Endothelial cell of umbilical vein (primary cell): ENCODE data around the gene PTK6. TPM values are rescaled to one million over a fixed set of nuclear protein-coding genes. Genes with fewer than 3 reads are reported as not detected.

Experiments
- BruUV-seq: library from RNA; stranded (reverse); fragments of 400-500 nt; replicated peaks from 2 replicates; lab custom pipeline; 2021; lab: Mats Ljungman, UMichigan
- CTCF ChIA-PET: fragments of 300-600, 350-600 bp; sonication (Branson Sonifier 250); formaldehyde crosslinking; loops from one replicate; lab custom pipeline; 2021; ENCODE audit warnings: antibody characterized with exemption, inconsistent platforms; lab: Charles Lee
- POLR2A ChIA-PET: fragments of 300-600, 350-600 bp; sonication (Branson Sonifier 250); formaldehyde crosslinking; loops from one replicate; lab custom pipeline; 2021; ENCODE audit warnings: antibody characterized with exemption, inconsistent platforms; lab: Charles Lee
- DNase-seq: peaks from one replicate; pipeline ENCODE4 v3.0.0-alpha.2; 2011; ENCODE audit warnings: low read depth, low spot score
- FAIRE-seq: peaks from 2 replicates; lab custom pipeline; 2011; peaks lifted over from hg19 to GRCh38; lab: Jason Lieb, UNC
- H2AFZ ChIP-seq: 2 replicates; pipeline ENCODE4 v1.6.0; 2012; ENCODE audit warnings: low read depth, low read length, control low read depth, inconsistent platforms
- H3K27ac ChIP-seq: 2 replicates; pipeline ENCODE4 v1.5.1; 2011; ENCODE audit warnings: low read depth, mild to moderate bottlenecking, control low read depth, low read length, moderate library complexity; ENCODE audit not compliant: insufficient read depth
- H3K27me3 ChIP-seq, 2 experiments: 2 replicates each; pipeline versions ENCODE4 v1.6.0 to v1.6.1; 2011; ENCODE audit warnings: low read length in 2 of 2, mixed read lengths in 1 of 2; ENCODE audit not compliant: control insufficient read depth in 2 of 2, insufficient read depth in 2 of 2
- H3K36me3 ChIP-seq, 2 experiments: 2 replicates in 1 of 2; 3 replicates in 1 of 2; pipeline ENCODE4 v1.5.1; 2011; ENCODE audit warnings: low read length in 2 of 2, mild to moderate bottlenecking in 1 of 2, moderate library complexity in 1 of 2; ENCODE audit not compliant: control insufficient read depth in 2 of 2, insufficient read depth in 2 of 2; ENCODE audit errors: extremely low read depth in 1 of 2
- H3K4me1 ChIP-seq: 3 replicates; pipeline ENCODE4 v1.5.1; 2011; ENCODE audit warnings: mild to moderate bottlenecking, low read length; ENCODE audit not compliant: control insufficient read depth, insufficient read depth; ENCODE audit errors: extremely low read depth
- H3K4me2 ChIP-seq: 2 replicates; pipeline ENCODE4 v1.6.1; 2011; ENCODE audit warnings: low read length, control low read depth, mixed read lengths; ENCODE audit not compliant: insufficient read depth
- H3K4me3 ChIP-seq, 3 experiments: fragments of 200-600 bp in 1 of 3; sonication (generic), shearing (Covaris generic) in 1 of 3; replicated peaks in 1 of 3; 2 replicates each; pipeline ENCODE4 v1.5.1; 2011 to 2016; ENCODE audit warnings: control low read depth in 3 of 3, low read length in 3 of 3, mild to moderate bottlenecking in 2 of 3, inconsistent platforms in 1 of 3, low read depth in 1 of 3, moderate library complexity in 1 of 3; ENCODE audit not compliant: insufficient read depth in 1 of 3
- H3K79me2 ChIP-seq: 2 replicates; pipeline ENCODE4 v1.6.0; 2012; ENCODE audit warnings: low read length, inconsistent platforms; ENCODE audit not compliant: control insufficient read depth, insufficient read depth
- H3K9ac ChIP-seq: replicated peaks from 2 replicates; pipeline ENCODE3; 2011; ENCODE audit warnings: low read length, control low read depth; ENCODE audit not compliant: insufficient read depth; ENCODE audit errors: extremely low read depth
- H3K9me1 ChIP-seq: replicated peaks from 3 replicates; pipeline ENCODE4 v1.6.0; 2011; ENCODE audit warnings: mild to moderate bottlenecking, low read length; ENCODE audit not compliant: control insufficient read depth, insufficient read depth; ENCODE audit errors: extremely low read depth
- H3K9me3 ChIP-seq: replicated peaks from 2 replicates; pipeline ENCODE4 v1.5.1; 2012; ENCODE audit warnings: low read length, inconsistent platforms; ENCODE audit not compliant: control insufficient read depth, insufficient read depth
- H4K20me1 ChIP-seq: replicated peaks from 2 replicates; pipeline ENCODE3; 2011; ENCODE audit warnings: mild to moderate bottlenecking, low read length; ENCODE audit not compliant: control insufficient read depth, insufficient read depth; ENCODE audit errors: extremely low read depth
- CTCF ChIP-seq, 2 donors: IDR thresholded peaks; 1 replicate in 1 of 2; 2 replicates in 1 of 2; pipeline ENCODE4 v1.5.1; 2011; ENCODE audit warnings: low read length in 2 of 2, mild to moderate bottlenecking in 2 of 2, moderate library complexity in 2 of 2, control low read depth in 1 of 2, inconsistent platforms in 1 of 2, low read depth in 1 of 2; ENCODE audit not compliant: insufficient read depth in 1 of 2; ENCODE audit errors: extremely low read depth in 1 of 2
- EZH2 ChIP-seq: IDR thresholded peaks from 2 replicates; pipeline ENCODE4 v1.6.1; 2012; ENCODE audit warnings: borderline replicate concordance, low read depth, mild to moderate bottlenecking, moderate library complexity, low read length, inconsistent platforms; ENCODE audit not compliant: severe bottlenecking
- POLR2A ChIP-seq: IDR thresholded peaks from 2 replicates; pipeline ENCODE4 v1.6.1; 2012; ENCODE audit warnings: low read depth, mild to moderate bottlenecking, control low read depth, low read length
- POLR2AphosphoS5 ChIP-seq: IDR thresholded peaks from 2 replicates; pipeline ENCODE4 v1.6.1; 2012; ENCODE audit warnings: low read depth, mild to moderate bottlenecking, control low read depth, low read length, moderate library complexity; ENCODE audit not compliant: insufficient read depth
- dilution Hi-C: fragments of 300-500 bp; cut with MboI; formaldehyde crosslinking; loops from one replicate; pipeline ENCODE4 v1.15.0; 2019; ENCODE audit warnings: low sequenced_read_pairs; ENCODE audit not compliant: extremely low pct_ligation_motif_present
- intact Hi-C: fragments of 100-400 bp; cut with micrococcal nuclease; formaldehyde crosslinking; loops from one replicate; pipeline ENCODE4 v1.10.0; 2022
- polyA plus RNA-seq, 4 experiments: library from polyadenylated mRNA; depleted of rRNA in 3 of 4; stranded (reverse) in 3 of 4; unstranded in 1 of 4; fragments of >200 nt; gene quantifications; 2 replicates each; pipeline versions ENCODE4 v1.2.1 to v1.2.3, GENCODE V29; 2011 to 2012; ENCODE audit warnings: missing spikeins in 1 of 4
- total RNA-seq: library from RNA; stranded (reverse); gene quantifications from 2 replicates; pipeline ENCODE4 v1.2.3, GENCODE V29; 2021

Gene PTK6
- total and polyA plus RNA-seq, 2 donors (not counting 3 experiments of a cell fraction or from before 2014, with no cell fraction given): 0.18 TPM; not detected in 1

- no peak for DNase-seq
- Histone ChIP-seq H3K4me2 (no peak within 1 kb of the TSS), H3K27me3 (no peaks in the 10 kb centered on the region), H2AFZ (no peak within 1 kb of the TSS), H3K4me1 (no peaks in the 10 kb centered on the region), H3K9me1 (no peaks in the 10 kb centered on the region), H3K36me3 (no peaks in the 10 kb centered on the region), H3K79me2 (no peaks in the 10 kb centered on the region), H3K4me3 (no peak within 1 kb of the TSS), H3K27ac (no peak within 1 kb of the TSS), H4K20me1 (no peaks in the 10 kb centered on the region), H3K9me3 (no peaks in the 10 kb centered on the region), H3K9ac (no peak within 1 kb of the TSS)
- FAIRE-seq: no peak
- no TSS peak for BruUV-seq
- intact Hi-C loops: no loop called here
- dilution Hi-C loops: no loop called here
- TF ChIP-seq POLR2A: no peak
- TF ChIP-seq POLR2AphosphoS5: no peak
- peak; percentile 48 for TF ChIP-seq EZH2
- no peak for TF ChIP-seq CTCF (IDR thresholded peaks at IDR 0.05; ENCODE audit: extremely low read depth in 1 of 2, insufficient read depth in 1 of 2, low read depth in 1 of 2, low read length in 2 of 2)
- POLR2A ChIA-PET: no interaction called here
- CTCF ChIA-PET: interaction anchor here (1.9 kb wide), 1 partner anchor 10 kb away, joined by 12 read pairs; the partner anchor contains the start of gene PTK6
These were observed 10.7 kb upstream of the PTK6 start, which contains the start of gene SRMS for GRCh38 chr20:63547725-63548480. SRMS (minus strand) TSS chr20:63547749; CDS start chr20:63547463, 286 bp downstream.
